H9 (cell line): ENCODE data around the gene SF3A1. TPM values are rescaled to one million over a fixed set of nuclear protein-coding genes. Genes with fewer than 3 reads are reported as not detected.

Experiments
- DNase-seq: peaks from one replicate; pipeline ENCODE4 v3.0.0-alpha.2; 2017
- H2AFZ ChIP-seq: one replicate; pipeline ENCODE4 v1.6.1; 2013; ENCODE audit warnings: mild to moderate bottlenecking, low read length, control low read depth, moderate library complexity
- H2AK5ac ChIP-seq: 2 replicates; pipeline ENCODE4 v1.6.1; 2013; ENCODE audit warnings: low read length, control low read depth, mixed read lengths; ENCODE audit not compliant: insufficient read length
- H2BK120ac ChIP-seq: one replicate; pipeline ENCODE4 v1.6.1; 2013; ENCODE audit warnings: low read depth, mild to moderate bottlenecking, low read length, control low read depth, inconsistent platforms; ENCODE audit not compliant: poor library complexity, severe bottlenecking
- H2BK12ac ChIP-seq: 2 replicates; pipeline ENCODE4 v1.6.1; 2013; ENCODE audit warnings: low read length, control low read depth, mixed read lengths, low read depth; ENCODE audit not compliant: insufficient read length
- H2BK15ac ChIP-seq: 2 replicates; pipeline ENCODE4 v1.6.1; 2013; ENCODE audit warnings: low read depth, low read length, control low read depth
- H2BK20ac ChIP-seq: one replicate; pipeline ENCODE4 v1.6.1; 2013; ENCODE audit warnings: low read depth, mild to moderate bottlenecking, low read length, control low read depth, inconsistent platforms; ENCODE audit not compliant: poor library complexity, severe bottlenecking
- H2BK5ac ChIP-seq: 2 replicates; pipeline ENCODE4 v1.6.1; 2013; ENCODE audit warnings: low read length, control low read depth, mixed read lengths; ENCODE audit not compliant: insufficient read length
- H3K14ac ChIP-seq: 2 replicates; pipeline ENCODE4 v1.6.1; 2013; ENCODE audit warnings: low read length, control low read depth; ENCODE audit not compliant: insufficient read depth
- H3K18ac ChIP-seq: 2 replicates; pipeline ENCODE4 v1.6.1; 2013; ENCODE audit warnings: low read depth, mild to moderate bottlenecking, mixed read lengths, low read length, control low read depth; ENCODE audit not compliant: insufficient read length
- H3K23ac ChIP-seq: 2 replicates; pipeline ENCODE4 v1.6.1; 2013; ENCODE audit warnings: low read length, control low read depth, mixed read lengths, low read depth; ENCODE audit not compliant: insufficient read length
- H3K23me2 ChIP-seq: 2 replicates; pipeline ENCODE4 v1.6.1; 2013; ENCODE audit warnings: low read depth, mild to moderate bottlenecking, mixed read lengths, low read length, control low read depth; ENCODE audit not compliant: insufficient read length, poor library complexity, severe bottlenecking
- H3K27ac ChIP-seq: 2 replicates; pipeline ENCODE4 v1.5.1; 2013; ENCODE audit warnings: low read length, control low read depth, mixed read lengths, low read depth; ENCODE audit not compliant: insufficient read length
- H3K27me3 ChIP-seq: 2 replicates; pipeline ENCODE4 v1.6.1; 2013; ENCODE audit warnings: low read length, control low read depth, inconsistent platforms; ENCODE audit not compliant: insufficient read depth
- H3K4ac ChIP-seq: 2 replicates; pipeline ENCODE4 v1.6.1; 2013; ENCODE audit warnings: low read depth, mild to moderate bottlenecking, control low read depth, inconsistent platforms, low read length, moderate library complexity
- H3K4me1 ChIP-seq: 2 replicates; pipeline ENCODE4 v1.6.1; 2013; ENCODE audit warnings: low read length, control low read depth, inconsistent platforms; ENCODE audit not compliant: insufficient read depth
- H3K4me2 ChIP-seq: 2 replicates; pipeline ENCODE4 v1.6.1; 2013; ENCODE audit warnings: low read length, control low read depth, mixed read lengths; ENCODE audit not compliant: insufficient read length, insufficient read depth
- H3K56ac ChIP-seq: 2 replicates; pipeline ENCODE4 v1.6.1; 2013; ENCODE audit warnings: low read depth, mild to moderate bottlenecking, mixed read lengths, low read length, control low read depth; ENCODE audit not compliant: insufficient read length
- H3K79me1 ChIP-seq: 2 replicates; pipeline ENCODE4 v1.6.1; 2013; ENCODE audit warnings: low read depth, mild to moderate bottlenecking, moderate library complexity, low read length, control low read depth, inconsistent platforms; ENCODE audit not compliant: insufficient read depth, poor library complexity, severe bottlenecking
- H3K79me2 ChIP-seq: 2 replicates; pipeline ENCODE4 v1.6.1; 2013; ENCODE audit warnings: low read length, control low read depth, inconsistent platforms; ENCODE audit not compliant: insufficient read depth
- H3K9ac ChIP-seq: 2 replicates; pipeline ENCODE4 v1.6.1; 2013; ENCODE audit warnings: low read length, control low read depth, mixed read lengths; ENCODE audit not compliant: insufficient read length; ENCODE audit errors: extremely low read depth
- H3K9me3 ChIP-seq: one replicate; pipeline ENCODE4 v1.6.1; 2013; ENCODE audit warnings: low read depth, low read length, inconsistent platforms; ENCODE audit not compliant: control insufficient read depth
- H3T11ph ChIP-seq: one replicate; pipeline ENCODE4 v1.6.1; 2013; ENCODE audit warnings: mild to moderate bottlenecking, low read length, control low read depth, inconsistent platforms
- H4K20me1 ChIP-seq: one replicate; pipeline ENCODE4 v1.6.1; 2013; ENCODE audit not compliant: control insufficient read depth, insufficient read length, insufficient read depth
- H4K5ac ChIP-seq: 2 replicates; pipeline ENCODE4 v1.6.1; 2013; ENCODE audit warnings: low read depth, mild to moderate bottlenecking, mixed read lengths, low read length, control low read depth; ENCODE audit not compliant: insufficient read length
- H4K8ac ChIP-seq: replicated peaks from 2 replicates; pipeline ENCODE4 v1.6.1; 2013; ENCODE audit warnings: low read length, control low read depth, mixed read lengths, low read depth; ENCODE audit not compliant: insufficient read length
- H4K91ac ChIP-seq: 2 replicates; pipeline ENCODE4 v1.6.1; 2013; ENCODE audit warnings: low read depth, mild to moderate bottlenecking, moderate library complexity, mixed read lengths, low read length, control low read depth; ENCODE audit not compliant: insufficient read length
- H3K27ac Mint-ChIP-seq, 3 experiments: 2 replicates in 2 of 3; 3 replicates in 1 of 3; pipeline ENCODE4 v1.8.0; 2020 to 2021; ENCODE audit warnings: mixed read lengths in 3 of 3, mild to moderate bottlenecking in 1 of 3, moderate library complexity in 1 of 3
- H3K27me3 Mint-ChIP-seq: 2 replicates; pipeline ENCODE4 v1.8.0; 2021; ENCODE audit warnings: low read depth, mild to moderate bottlenecking, moderate library complexity, mixed read lengths
- H3K36me3 Mint-ChIP-seq, 3 experiments: 2 replicates in 2 of 3; 3 replicates in 1 of 3; pipeline ENCODE4 v1.8.0; 2020 to 2021; ENCODE audit warnings: low read depth in 3 of 3, mixed read lengths in 3 of 3; ENCODE audit not compliant: insufficient read depth in 1 of 3
- H3K4me1 Mint-ChIP-seq, 2 experiments: 2 replicates each; pipeline ENCODE4 v1.8.0; 2020; ENCODE audit warnings: mixed read lengths in 2 of 2
- H3K4me3 Mint-ChIP-seq, 2 experiments: 2 replicates in 1 of 2; 3 replicates in 1 of 2; pipeline ENCODE4 v1.8.0; 2020 to 2021; ENCODE audit warnings: mild to moderate bottlenecking in 2 of 2, mixed read lengths in 2 of 2, moderate library complexity in 1 of 2
- H3K9me3 Mint-ChIP-seq, 2 experiments: 2 replicates in 1 of 2; 3 replicates in 1 of 2; pipeline ENCODE4 v1.8.0; 2020; ENCODE audit warnings: mild to moderate bottlenecking in 2 of 2, mixed read lengths in 2 of 2, moderate library complexity in 1 of 2
- CTCF ChIP-seq: fragments of 200-600 bp; sonication (generic); conservative IDR thresholded peaks from 3 replicates; pipeline ENCODE4 v1.8.0; 2021; ENCODE audit warnings: antibody characterized with exemption, mild to moderate bottlenecking
- WGBS: extraction: QIAGEN DNeasy Blood & Tissue Kit; methylation state at CpG from one replicate; pipeline ENCODE4 v1.1.7; 2013; ENCODE audit warnings: missing lambda C conversion rate, low lambda C conversion rate, mixed read lengths; ENCODE audit not compliant: insufficient read length; ENCODE audit errors: extremely low coverage; 5-methylcytosine and 5-hydroxymethylcytosine counted together
- total RNA-seq: library from RNA; stranded (reverse); gene quantifications from 2 replicates; pipeline ENCODE4 v1.2.1, GENCODE V29; 2021

SF3A1 gene
- total RNA-seq, 1 experiment from 2014 or later, result 225 TPM

- Mint-ChIP-seq H3K27ac (no peak overlapping the region), H3K4me1 (peaks cover 24 to 27% of the 10 kb centered on the region in 2 experiments), H3K4me3 (no peak overlapping the region), H3K36me3 (no peaks in the 10 kb centered on the region), H3K27me3 (no peaks in the 10 kb centered on the region), H3K9me3 (no peaks in the 10 kb centered on the region)
- H3K18ac ChIP-seq, result no peak overlapping the region
- no CpG with 5 or more reads among the region's 3 CpGs for WGBS
- no peak overlapping the region for H2BK5ac ChIP-seq
- H3K56ac ChIP-seq, result no peak overlapping the region
- H2AK5ac ChIP-seq, result no peak overlapping the region
- H3K79me2 ChIP-seq, result no peaks in the 10 kb centered on the region
- no peak for TF ChIP-seq CTCF
- no peak overlapping the region for H2BK12ac ChIP-seq
- H3K4ac ChIP-seq, result no peak overlapping the region
- no peak overlapping the region for H3T11ph ChIP-seq
- no peak overlapping the region for H4K5ac ChIP-seq
- no peaks in the 10 kb centered on the region for H3K79me1 ChIP-seq
- H2BK120ac ChIP-seq, result no peak overlapping the region
- no peak overlapping the region for H3K4me2 ChIP-seq
- H3K14ac ChIP-seq, result no peak overlapping the region
- no peak overlapping the region for H2AFZ ChIP-seq
- no peak overlapping the region for H4K91ac ChIP-seq
- no peak for DNase-seq
- no peak overlapping the region for H3K9ac ChIP-seq
- no peaks in the 10 kb centered on the region for H3K4me1 ChIP-seq
- no peaks in the 10 kb centered on the region for H3K27me3 ChIP-seq
- H3K23ac ChIP-seq, result no peak overlapping the region
- no peak overlapping the region for H2BK20ac ChIP-seq
- H3K23me2 ChIP-seq, result peaks cover 7% of the 10 kb centered on the region
- H3K27ac ChIP-seq, result no peak overlapping the region
- H2BK15ac ChIP-seq, result no peak overlapping the region
- peaks cover 2% of the 10 kb centered on the region for H4K20me1 ChIP-seq
- no peak overlapping the region for H4K8ac ChIP-seq
- no peaks in the 10 kb centered on the region for H3K9me3 ChIP-seq
Observed at GRCh38 chr22:30323246-30323645, 33.4 kb downstream of the SF3A1 start.
